Erythroblast (primary cell): Measurements from ENCODE around the gene SNCG.

Experiments
- GATA1 ChIP-seq: IDR thresholded peaks from 2 replicates; pipeline ENCODE4 v1.6.1; 2011; ENCODE audit warnings: low read depth, mild to moderate bottlenecking, control low read depth, low read length, moderate library complexity
- POLR2A ChIP-seq: IDR thresholded peaks from 2 replicates; pipeline ENCODE4 v1.6.1; 2011; ENCODE audit warnings: mild to moderate bottlenecking, low read length

- no peak for TF ChIP-seq POLR2A
- TF ChIP-seq GATA1: no peak
Measured at GRCh38 chr10:86981716-86982115, 23.3 kb downstream of the SNCG start.
